HL-60 (cell line): Measurements from ENCODE around the gene AFAP1L2.

Experiments used
- CTCF ChIP-seq: IDR thresholded peaks from one replicate; pipeline ENCODE4 v1.5.1; 2011; ENCODE audit warnings: low read length, control low read depth, inconsistent platforms; ENCODE audit not compliant: insufficient read depth
- GABPA ChIP-seq: IDR thresholded peaks from 2 replicates; pipeline ENCODE4 v1.6.1; 2012; ENCODE audit warnings: low read depth
- POLR2AphosphoS5 ChIP-seq: IDR thresholded peaks from 2 replicates; pipeline ENCODE4 v1.6.1; 2012; ENCODE audit warnings: low read depth
- REST ChIP-seq: IDR thresholded peaks from 2 replicates; pipeline ENCODE4 v1.6.1; 2012; ENCODE audit warnings: low read depth; ENCODE audit not compliant: insufficient replicate concordance

GRCh38 chr10:114340816-114341215 is 63.5 kb downstream of the AFAP1L2 start:
- TF ChIP-seq POLR2AphosphoS5 (no peak), CTCF (no peak), REST (no peak), GABPA (no peak)
